ENCODE measurements around the gene SRRM4.

Gene SRRM4

DNA sequence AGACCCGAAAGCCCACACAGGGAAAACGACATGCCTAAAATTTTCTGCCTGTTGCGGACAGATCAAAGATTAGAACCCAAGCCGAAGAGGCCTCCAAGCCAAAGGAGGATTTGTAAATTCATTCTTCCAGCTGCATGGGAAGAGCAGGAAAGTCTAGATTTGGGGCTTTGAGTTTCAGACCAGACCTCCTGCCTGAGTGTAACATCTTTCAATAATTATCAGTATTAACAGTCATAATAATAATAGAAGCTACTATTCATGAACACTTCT lies 195.7 kb downstream of the SRRM4 start:
- Histone ChIP-seq H3K79me2 (ENCODE audit: control insufficient read depth, low read length) (no peaks in the 10 kb centered on the region), H3K9me3 (ENCODE audit: control insufficient read depth, insufficient read depth, low read length) (no peaks in the 10 kb centered on the region), H3K4me2 (ENCODE audit: low read length) (no peak overlapping the region), H3K4me3 (ENCODE audit: low read length) (no peak overlapping the region), H3F3A (ENCODE audit: control insufficient read depth, insufficient read depth) (no peaks in the 10 kb centered on the region), H3K27ac (ENCODE audit: low read depth, low read length) (no peak overlapping the region), H4K20me1 (ENCODE audit: control insufficient read depth, insufficient read depth, low read depth, low read length) (no peaks in the 10 kb centered on the region), H3K36me3 (ENCODE audit: control insufficient read depth, low read length) (no peaks in the 10 kb centered on the region), H3K27me3 (ENCODE audit: control insufficient read depth, low read length) (no peaks in the 10 kb centered on the region), H3K4me1 (ENCODE audit: control insufficient read depth, low read length) (no peaks in the 10 kb centered on the region), H3K9me2 (replicated peaks; ENCODE audit: control insufficient read depth, low read length) (no peaks in the 10 kb centered on the region)
- TF ChIP-seq, protein P1, sequence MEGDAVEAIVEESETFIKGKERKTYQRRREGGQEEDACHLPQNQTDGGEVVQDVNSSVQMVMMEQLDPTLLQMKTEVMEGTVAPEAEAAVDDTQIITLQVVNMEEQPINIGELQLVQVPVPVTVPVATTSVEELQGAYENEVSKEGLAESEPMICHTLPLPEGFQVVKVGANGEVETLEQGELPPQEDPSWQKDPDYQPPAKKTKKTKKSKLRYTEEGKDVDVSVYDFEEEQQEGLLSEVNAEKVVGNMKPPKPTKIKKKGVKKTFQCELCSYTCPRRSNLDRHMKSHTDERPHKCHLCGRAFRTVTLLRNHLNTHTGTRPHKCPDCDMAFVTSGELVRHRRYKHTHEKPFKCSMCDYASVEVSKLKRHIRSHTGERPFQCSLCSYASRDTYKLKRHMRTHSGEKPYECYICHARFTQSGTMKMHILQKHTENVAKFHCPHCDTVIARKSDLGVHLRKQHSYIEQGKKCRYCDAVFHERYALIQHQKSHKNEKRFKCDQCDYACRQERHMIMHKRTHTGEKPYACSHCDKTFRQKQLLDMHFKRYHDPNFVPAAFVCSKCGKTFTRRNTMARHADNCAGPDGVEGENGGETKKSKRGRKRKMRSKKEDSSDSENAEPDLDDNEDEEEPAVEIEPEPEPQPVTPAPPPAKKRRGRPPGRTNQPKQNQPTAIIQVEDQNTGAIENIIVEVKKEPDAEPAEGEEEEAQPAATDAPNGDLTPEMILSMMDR (IDR thresholded peaks at IDR 0.05; ENCODE audit: low read depth, low read length, poor library complexity, severe bottlenecking) = no peak
- TF ChIP-seq EZH2phosphoT487 (IDR thresholded peaks at IDR 0.05; ENCODE audit: borderline replicate concordance, low read length) = no peak

DNA sequence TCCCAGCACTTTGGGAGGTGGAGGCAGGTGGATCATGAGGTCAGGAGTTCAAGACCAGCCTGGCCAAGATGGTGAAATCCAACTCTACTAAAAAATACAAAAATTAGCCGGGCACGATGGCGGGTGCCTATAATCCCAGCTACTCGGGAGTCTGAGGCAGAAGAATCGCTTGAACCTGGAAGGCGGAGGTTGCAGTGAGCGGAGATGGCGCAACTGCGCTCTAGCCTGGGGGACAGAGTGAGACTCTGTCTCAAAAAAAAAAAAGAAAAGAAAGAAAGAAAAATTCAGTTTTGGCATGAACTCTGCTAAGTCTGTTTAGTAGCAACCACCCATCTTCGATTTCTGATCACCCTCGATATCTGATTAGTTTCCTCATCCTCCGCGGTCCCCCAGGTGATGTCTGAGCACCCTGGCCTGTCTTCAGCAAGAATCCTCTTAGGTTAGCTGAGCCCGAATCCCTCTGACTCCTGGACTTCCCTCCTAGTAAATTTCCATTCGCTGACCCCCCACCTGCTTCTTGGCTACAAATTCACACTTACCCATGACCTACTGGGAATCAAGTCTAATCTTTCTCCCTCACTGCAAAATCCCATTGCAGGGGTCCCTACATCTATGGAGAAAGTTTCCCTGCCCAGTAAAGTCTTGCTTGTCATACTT lies 196.5 kb downstream of the SRRM4 start:
- no peaks in the 10 kb centered on the region for H3K9me3 ChIP-seq (ENCODE audit: control insufficient read depth, insufficient read depth, low read length)
- no peaks in the 10 kb centered on the region for H3K9me2 ChIP-seq (replicated peaks; ENCODE audit: control insufficient read depth, low read length)
- H3K4me3 ChIP-seq (ENCODE audit: low read length) = no peak overlapping the region
- H3F3A ChIP-seq (ENCODE audit: control insufficient read depth, insufficient read depth) = no peaks in the 10 kb centered on the region
- no peak overlapping the region for H3K4me2 ChIP-seq (ENCODE audit: low read length)
- TF ChIP-seq EZH2phosphoT487 (IDR thresholded peaks at IDR 0.05; ENCODE audit: borderline replicate concordance, low read length) = no peak
- TF ChIP-seq, protein P1 (IDR thresholded peaks at IDR 0.05; ENCODE audit: low read depth, low read length, poor library complexity, severe bottlenecking) = no peak
- no peaks in the 10 kb centered on the region for H3K36me3 ChIP-seq (ENCODE audit: control insufficient read depth, low read length)
- H4K20me1 ChIP-seq (ENCODE audit: control insufficient read depth, insufficient read depth, low read depth, low read length) = no peaks in the 10 kb centered on the region
- H3K27ac ChIP-seq (ENCODE audit: low read depth, low read length) = no peak overlapping the region
- H3K27me3 ChIP-seq (ENCODE audit: control insufficient read depth, low read length) = no peaks in the 10 kb centered on the region
- no peaks in the 10 kb centered on the region for H3K4me1 ChIP-seq (ENCODE audit: control insufficient read depth, low read length)
- H3K79me2 ChIP-seq (ENCODE audit: control insufficient read depth, low read length) = no peaks in the 10 kb centered on the region

GRCh38 chr12:119178544-119179334 lies 197.4 kb downstream of the SRRM4 start, which contains the start of gene HSPB8:
HSPB8 (plus strand) TSS chr12:119178931; CDS start chr12:119179313, 382 bp downstream.
- Histone ChIP-seq H3K4me3 (ENCODE audit: low read length) (no peak within 1 kb of the TSS), H4K20me1 (ENCODE audit: control insufficient read depth, insufficient read depth, low read depth, low read length) (no peaks in the 10 kb centered on the region), H3K79me2 (ENCODE audit: control insufficient read depth, low read length) (no peaks in the 10 kb centered on the region), H3K27ac (ENCODE audit: low read depth, low read length) (no peak within 1 kb of the TSS), H3K9me2 (replicated peaks; ENCODE audit: control insufficient read depth, low read length) (no peaks in the 10 kb centered on the region), H3K4me2 (ENCODE audit: low read length) (no peak within 1 kb of the TSS), H3K4me1 (ENCODE audit: control insufficient read depth, low read length) (no peaks in the 10 kb centered on the region), H3K36me3 (ENCODE audit: control insufficient read depth, low read length) (no peaks in the 10 kb centered on the region), H3K27me3 (ENCODE audit: control insufficient read depth, low read length) (no peaks in the 10 kb centered on the region), H3F3A (ENCODE audit: control insufficient read depth, insufficient read depth) (no peaks in the 10 kb centered on the region), H3K9me3 (ENCODE audit: control insufficient read depth, insufficient read depth, low read length) (no peaks in the 10 kb centered on the region)
- TF ChIP-seq, protein P1 (IDR thresholded peaks at IDR 0.05; ENCODE audit: low read depth, low read length, poor library complexity, severe bottlenecking) = no peak
- TF ChIP-seq EZH2phosphoT487 (IDR thresholded peaks at IDR 0.05; ENCODE audit: borderline replicate concordance, low read length) = no peak

Data from DOHH2 (cell line).